Activated CD4-positive, alpha-beta T cell treated with anti-CD3 and anti-CD28 coated beads for 1 hour (primary cell): Measurements from ENCODE around the gene CREBRF.

Source experiments
- DNase-seq: peaks from one replicate; pipeline ENCODE4 v3.0.0-alpha.2; 2020

Gene CREBRF

GRCh38 chr5:173163219-173163618 is 107.1 kb downstream of the CREBRF start:
- DNase-seq, result no peak

- DNase-seq, result no peak
Measured at GRCh38 chr5:173165177-173166016, 109.2 kb downstream of the CREBRF start.

- no peak for DNase-seq
Measured at GRCh38 chr5:173172166-173172565, 116.0 kb downstream of the CREBRF start.

- DNase-seq, result no peak
Measured at GRCh38 chr5:173175523-173175922, 119.4 kb downstream of the CREBRF start.

GRCh38 chr5:173178369-173178910 is 122.3 kb downstream of the CREBRF start:
- DNase-seq, result no peak

- DNase-seq, result no peak
Measured at GRCh38 chr5:173180331-173180730, 124.2 kb downstream of the CREBRF start.

GRCh38 chr5:173187054-173187743 is 131.0 kb downstream of the CREBRF start:
- DNase-seq, result no peak

- DNase-seq, result no peak
Measured at GRCh38 chr5:173188280-173188679, 132.1 kb downstream of the CREBRF start.
